Neural progenitor cell (in vitro differentiated cells): ENCODE data around the gene SOX2.

ENCODE experiments used
- EZH2phosphoT487 ChIP-seq: fragments of 200-600 bp; sonication (generic); IDR thresholded peaks from 2 replicates; pipeline ENCODE4 v1.6.1; 2017; ENCODE audit warnings: antibody characterized with exemption
- TF ChIP-seq, protein P1 (sequence below): fragments of 200-600 bp; sonication (generic); IDR thresholded peaks from 2 replicates; pipeline ENCODE4 v1.5.1; 2017; ENCODE audit warnings: antibody characterized with exemption, mild to moderate bottlenecking

DNA sequence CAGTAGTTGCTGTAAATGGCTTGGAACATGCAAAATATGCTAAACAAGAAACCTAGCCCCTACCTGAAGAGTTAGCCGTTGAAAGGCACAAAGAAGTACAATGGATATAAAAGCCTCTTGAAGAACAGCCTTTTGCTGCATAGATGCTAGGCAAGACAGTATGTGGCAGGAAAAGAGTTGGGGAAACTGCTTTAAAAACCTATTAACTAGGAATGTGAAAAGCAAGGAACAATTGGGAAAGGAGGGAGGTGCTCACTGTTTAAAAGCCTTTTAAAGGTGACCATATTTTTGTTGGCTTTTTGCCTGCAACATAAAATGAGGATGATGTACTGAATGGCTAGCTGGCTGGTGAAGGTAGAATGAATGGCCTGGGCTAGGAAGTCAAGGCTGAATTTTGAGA is 24.5 kb upstream of the SOX2 start:
- TF ChIP-seq, protein P1, sequence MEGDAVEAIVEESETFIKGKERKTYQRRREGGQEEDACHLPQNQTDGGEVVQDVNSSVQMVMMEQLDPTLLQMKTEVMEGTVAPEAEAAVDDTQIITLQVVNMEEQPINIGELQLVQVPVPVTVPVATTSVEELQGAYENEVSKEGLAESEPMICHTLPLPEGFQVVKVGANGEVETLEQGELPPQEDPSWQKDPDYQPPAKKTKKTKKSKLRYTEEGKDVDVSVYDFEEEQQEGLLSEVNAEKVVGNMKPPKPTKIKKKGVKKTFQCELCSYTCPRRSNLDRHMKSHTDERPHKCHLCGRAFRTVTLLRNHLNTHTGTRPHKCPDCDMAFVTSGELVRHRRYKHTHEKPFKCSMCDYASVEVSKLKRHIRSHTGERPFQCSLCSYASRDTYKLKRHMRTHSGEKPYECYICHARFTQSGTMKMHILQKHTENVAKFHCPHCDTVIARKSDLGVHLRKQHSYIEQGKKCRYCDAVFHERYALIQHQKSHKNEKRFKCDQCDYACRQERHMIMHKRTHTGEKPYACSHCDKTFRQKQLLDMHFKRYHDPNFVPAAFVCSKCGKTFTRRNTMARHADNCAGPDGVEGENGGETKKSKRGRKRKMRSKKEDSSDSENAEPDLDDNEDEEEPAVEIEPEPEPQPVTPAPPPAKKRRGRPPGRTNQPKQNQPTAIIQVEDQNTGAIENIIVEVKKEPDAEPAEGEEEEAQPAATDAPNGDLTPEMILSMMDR: no peak
- TF ChIP-seq EZH2phosphoT487: no peak
